Suprapubic skin (tissue), 4 donors: ENCODE data around the gene ACSS1. TPM values are rescaled to one million over a fixed set of nuclear protein-coding genes. Genes with fewer than 3 reads are reported as not detected.

ENCODE experiments used
- DNase-seq, 2 donors: peaks; one replicate each; pipeline ENCODE4 v3.0.0-alpha.2; 2019; ENCODE audit warnings: low spot score in 2 of 2
- H3K27ac ChIP-seq: fragments of 200-600 bp; sonication (generic); one replicate; pipeline ENCODE4 v1.5.1; 2019
- H3K27me3 ChIP-seq: fragments of 200-600 bp; sonication (generic); one replicate; pipeline ENCODE4 v1.5.1; 2019
- H3K36me3 ChIP-seq: fragments of 200-600 bp; sonication (generic); one replicate; pipeline ENCODE4 v1.5.1; 2019
- H3K4me1 ChIP-seq: fragments of 200-600 bp; sonication (generic); one replicate; pipeline ENCODE4 v1.5.1; 2019
- H3K4me3 ChIP-seq: fragments of 200-600 bp; sonication (generic); one replicate; pipeline ENCODE4 v1.5.1; 2019; ENCODE audit warnings: mild to moderate bottlenecking
- H3K9me3 ChIP-seq: fragments of 200-600 bp; sonication (generic); one replicate; pipeline ENCODE4 v1.5.1; 2019
- CTCF ChIP-seq, 2 donors: fragments of 200-600 bp in 1 of 2; fragments of 450-650 bp in 1 of 2; sonication (generic) in 1 of 2; IDR thresholded peaks; one replicate each; pipeline ENCODE4 v1.5.1; 2016 to 2019; ENCODE audit warnings: antibody characterized with exemption in 2 of 2, mild to moderate bottlenecking in 1 of 2, moderate library complexity in 1 of 2
- EP300 ChIP-seq: sonication (generic); formaldehyde crosslinking; IDR thresholded peaks from one replicate; pipeline ENCODE4 v1.6.1; 2017; ENCODE audit warnings: antibody characterized with exemption
- POLR2A ChIP-seq, 2 donors: fragments of 450-650 bp; IDR thresholded peaks; one replicate each; pipeline ENCODE4 v1.6.1; 2017; ENCODE audit warnings: antibody characterized with exemption in 2 of 2, mild to moderate bottlenecking in 2 of 2, moderate library complexity in 2 of 2
- POLR2AphosphoS5 ChIP-seq, 3 donors: sonication (generic); formaldehyde crosslinking; IDR thresholded peaks; one replicate each; pipeline ENCODE4 v1.6.1; 2017; ENCODE audit warnings: antibody characterized with exemption in 3 of 3
- WGBS: methylation state at CpG from one replicate; pipeline ENCODE4 v1.1.5; 2018; 5-methylcytosine and 5-hydroxymethylcytosine counted together
- total RNA-seq, 4 donors: library from RNA; depleted of rRNA; stranded (reverse); fragments of >200 nt; gene quantifications; one replicate each; pipeline ENCODE4 v1.1.0, GENCODE V29; 2016

Gene ACSS1
- total RNA-seq, 4 donors from 2014 or later: 29.0 to 80.0 (median 47.6) TPM

- no peak for TF ChIP-seq EP300
- TF ChIP-seq POLR2AphosphoS5 (IDR thresholded peaks at IDR 0.05): no peak
- TF ChIP-seq CTCF (IDR thresholded peaks at IDR 0.05): no peak
- no peak for TF ChIP-seq POLR2A (IDR thresholded peaks at IDR 0.05)
- DNase-seq: peak; percentile 50 to 53
Observed at GRCh38 chr20:24980291-24981053, 77.5 kb downstream of the ACSS1 start.

GRCh38 chr20:24979036-24979960 is 78.6 kb downstream of the ACSS1 start:
- no peak overlapping the region for H3K4me3 ChIP-seq

More at GRCh38 chr20:24980291-24981053, 77.5 kb downstream of the ACSS1 start:
- H3K27ac ChIP-seq: no peak overlapping the region
- H3K4me1 ChIP-seq: no peaks in the 10 kb centered on the region
- H3K36me3 ChIP-seq: peaks cover 44% of the 10 kb centered on the region
- 92% methylated on average over 34 of the region's 34 CpGs for WGBS
- H3K9me3 ChIP-seq: no peaks in the 10 kb centered on the region
- no peak overlapping the region for H3K4me3 ChIP-seq
- H3K27me3 ChIP-seq: no peaks in the 10 kb centered on the region

GRCh38 chr20:24978513-24978912 is 79.4 kb downstream of the ACSS1 start:
- 75% methylated on average over 8 of the region's 8 CpGs for WGBS
- Histone ChIP-seq H3K9me3 (no peaks in the 10 kb centered on the region), H3K4me1 (no peaks in the 10 kb centered on the region), H3K27me3 (no peaks in the 10 kb centered on the region), H3K4me3 (no peak overlapping the region), H3K27ac (no peak overlapping the region), H3K36me3 (peaks cover 48% of the 10 kb centered on the region)
- DNase-seq: peak in 1 of 2 donors; percentile 22
- TF ChIP-seq POLR2A (IDR thresholded peaks at IDR 0.05): no peak
- TF ChIP-seq CTCF (IDR thresholded peaks at IDR 0.05): no peak
- TF ChIP-seq POLR2AphosphoS5 (IDR thresholded peaks at IDR 0.05): no peak

More at GRCh38 chr20:24979036-24979960, 78.6 kb downstream of the ACSS1 start:
- Histone ChIP-seq H3K27me3 (no peaks in the 10 kb centered on the region), H3K9me3 (no peaks in the 10 kb centered on the region), H3K4me1 (no peaks in the 10 kb centered on the region), H3K36me3 (peaks cover 44% of the 10 kb centered on the region), H3K27ac (no peak overlapping the region)
- peak in 1 of 2 donors; percentile 46 for DNase-seq
- WGBS: 95% methylated on average over 12 of the region's 15 CpGs
- no peak for TF ChIP-seq POLR2AphosphoS5 (IDR thresholded peaks at IDR 0.05)
- TF ChIP-seq POLR2A (IDR thresholded peaks at IDR 0.05): no peak
- TF ChIP-seq EP300: no peak
- no peak for TF ChIP-seq CTCF (IDR thresholded peaks at IDR 0.05)

- Histone ChIP-seq H3K9me3 (no peaks in the 10 kb centered on the region), H3K4me3 (no peak overlapping the region), H3K27ac (no peak overlapping the region), H3K36me3 (peaks cover 55% of the 10 kb centered on the region), H3K4me1 (no peaks in the 10 kb centered on the region), H3K27me3 (no peaks in the 10 kb centered on the region)
- DNase-seq: peak; percentile 15 to 55
- WGBS: 80% methylated on average over 3 of the region's 3 CpGs
- TF ChIP-seq CTCF (IDR thresholded peaks at IDR 0.05) (no peak), POLR2A (IDR thresholded peaks at IDR 0.05) (no peak), POLR2AphosphoS5 (IDR thresholded peaks at IDR 0.05) (no peak), EP300 (no peak)
Observed at GRCh38 chr20:24977797-24978196, 80.1 kb downstream of the ACSS1 start.

GRCh38 chr20:24977336-24977735 is 80.6 kb downstream of the ACSS1 start:
- no peaks in the 10 kb centered on the region for H3K4me1 ChIP-seq
- 100% methylated on average over 1 of the region's 1 CpG for WGBS
- H3K27me3 ChIP-seq: no peaks in the 10 kb centered on the region
- TF ChIP-seq EP300 (no peak), POLR2A (IDR thresholded peaks at IDR 0.05) (no peak), POLR2AphosphoS5 (IDR thresholded peaks at IDR 0.05) (no peak), CTCF (IDR thresholded peaks at IDR 0.05) (no peak)
- no peak overlapping the region for H3K27ac ChIP-seq
- H3K36me3 ChIP-seq: peaks cover 56% of the 10 kb centered on the region
- no peak overlapping the region for H3K4me3 ChIP-seq
- DNase-seq: peak; percentile 27 to 41
- no peaks in the 10 kb centered on the region for H3K9me3 ChIP-seq
